HG03565 (cell line): Measurements from ENCODE around the gene ATXN10.

Experiments
- ATAC-seq: cut with Tn5 transposase; IDR thresholded peaks from one replicate; pipeline ENCODE4 v1.9.1; 2021; ENCODE audit warnings: mild to moderate bottlenecking, moderate library complexity; ENCODE audit not compliant: unreplicated experiment

The ATXN10 gene

DNA sequence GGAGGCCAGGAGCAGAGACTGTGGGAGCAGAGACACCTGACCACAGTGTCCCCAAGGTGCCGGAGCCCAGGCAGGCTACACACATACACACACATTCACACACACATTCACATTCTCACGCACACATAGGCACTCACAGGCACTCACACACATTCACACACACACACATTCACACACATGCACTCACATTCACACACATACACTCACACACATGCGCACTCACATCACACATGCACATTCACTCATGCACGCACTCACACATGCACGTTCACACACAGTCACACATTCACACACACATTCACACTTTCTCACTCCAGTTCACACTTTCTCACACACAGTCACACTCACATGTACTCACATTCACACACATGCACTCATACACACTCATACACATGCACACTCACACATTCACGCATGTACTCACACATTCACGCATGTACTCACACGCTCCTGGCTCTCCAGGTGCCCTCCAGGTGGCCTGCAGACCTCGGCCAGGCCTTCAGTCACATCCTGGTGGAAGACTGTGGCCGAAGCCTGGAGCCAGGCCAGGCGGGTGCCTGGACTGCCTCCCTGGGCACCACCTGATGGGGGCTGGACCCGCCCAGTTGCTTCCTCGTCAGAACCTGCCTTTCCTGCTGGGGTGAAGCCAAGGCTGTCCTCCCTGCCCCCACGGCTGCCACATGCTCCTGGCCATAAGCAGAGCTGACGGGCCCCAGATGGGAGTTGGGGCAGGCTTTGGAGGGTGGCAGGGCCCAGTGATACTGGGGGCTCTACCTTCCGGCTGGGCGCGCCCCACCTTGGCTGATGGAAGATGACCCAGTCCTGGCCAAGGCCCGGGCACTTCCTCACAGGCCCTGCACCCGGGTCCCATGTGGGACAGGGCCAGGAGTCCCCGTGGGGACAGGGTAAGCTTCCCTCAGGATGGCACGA lies 215.8 kb downstream of the ATXN10 start:
- ATAC-seq: no peak

- no peak for ATAC-seq
These were observed 216.8 kb downstream of the ATXN10 start for GRCh38 chr22:45888221-45889092.

GRCh38 chr22:45889093-45889538 lies 217.5 kb downstream of the ATXN10 start:
- no peak for ATAC-seq

DNA sequence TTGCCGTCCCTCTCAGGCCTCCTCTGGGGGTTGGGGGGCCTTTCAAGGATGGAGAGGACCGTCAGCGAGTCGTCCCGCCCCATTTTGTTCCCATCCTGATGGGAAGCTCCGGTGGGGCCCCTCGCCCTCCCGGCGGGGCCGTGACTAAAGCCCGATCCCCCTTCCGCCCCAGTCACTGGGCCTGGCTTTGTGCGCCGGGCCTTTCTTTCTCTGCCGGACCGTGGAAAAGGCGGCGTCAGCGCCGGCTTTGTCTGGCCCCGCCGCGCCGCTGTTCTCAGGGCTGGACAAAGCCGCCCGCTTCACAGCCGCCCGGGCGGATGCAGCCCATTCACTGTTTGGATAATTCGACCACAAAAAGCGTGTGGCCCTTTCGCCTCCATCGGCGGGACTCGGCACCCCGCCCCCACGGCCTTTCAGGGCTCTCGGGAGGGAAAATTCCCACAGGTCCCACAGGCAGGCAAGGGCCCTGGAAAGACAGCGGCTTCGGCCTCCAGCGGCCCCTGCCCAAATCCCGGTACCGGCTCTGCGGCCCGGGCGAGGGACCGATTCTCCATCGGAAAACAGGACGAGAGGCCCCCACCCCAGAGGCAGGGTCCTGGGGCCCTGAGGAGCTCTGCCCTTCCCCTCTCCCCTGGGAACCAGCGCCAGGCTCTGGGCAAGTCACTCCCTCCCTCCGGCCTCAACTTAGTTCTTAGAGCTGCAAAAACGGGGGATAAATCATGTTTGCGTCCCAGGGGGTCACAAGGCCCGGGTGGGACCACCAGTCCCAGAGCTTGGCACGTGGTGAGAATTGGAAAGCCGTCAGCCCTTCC lies 218.1 kb downstream of the ATXN10 start:
- ATAC-seq: no peak

DNA sequence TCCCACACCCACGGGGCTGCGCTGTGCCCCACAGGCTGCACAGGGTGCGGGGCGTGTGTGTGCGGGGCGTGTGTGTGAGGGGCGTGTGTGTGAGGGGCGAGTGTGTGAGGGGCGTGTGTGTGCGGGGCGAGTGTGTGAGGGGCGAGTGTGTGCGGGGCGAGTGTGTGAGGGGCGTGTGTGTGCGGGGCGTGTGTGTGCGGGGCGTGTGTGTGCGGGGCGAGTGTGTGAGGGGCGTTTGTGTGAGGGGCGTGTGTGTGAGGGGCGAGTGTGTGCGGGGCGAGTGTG lies 218.7 kb downstream of the ATXN10 start:
- no peak for ATAC-seq

- no peak for ATAC-seq
These were observed 219.4 kb downstream of the ATXN10 start for GRCh38 chr22:45891021-45891421.

DNA sequence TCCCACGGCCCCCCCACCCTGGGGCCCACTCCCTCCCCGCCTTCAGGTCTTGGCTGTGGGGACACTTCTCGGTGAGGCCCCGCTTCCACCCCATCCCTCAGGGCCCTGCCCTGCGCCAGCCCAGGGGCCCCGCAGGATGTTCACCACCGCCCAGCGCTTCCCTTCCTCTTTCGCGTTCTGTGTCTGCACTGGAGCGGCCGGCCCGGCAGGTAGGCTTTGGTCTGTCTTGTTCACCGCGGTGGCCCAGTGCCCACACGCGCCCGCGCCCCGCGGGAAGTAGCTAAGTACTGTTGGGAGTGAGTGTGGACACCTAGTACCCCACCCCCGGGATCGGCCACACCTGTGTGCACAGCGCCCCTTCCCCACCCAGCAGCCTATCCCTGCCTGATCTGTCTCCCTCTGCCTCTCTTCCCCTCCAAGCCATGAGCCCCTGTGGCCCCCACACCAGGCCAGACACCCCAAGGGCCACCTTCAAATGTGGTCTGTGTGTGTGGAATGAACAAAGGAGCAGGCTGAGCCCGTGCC lies 219.9 kb downstream of the ATXN10 start:
- no peak for ATAC-seq

DNA sequence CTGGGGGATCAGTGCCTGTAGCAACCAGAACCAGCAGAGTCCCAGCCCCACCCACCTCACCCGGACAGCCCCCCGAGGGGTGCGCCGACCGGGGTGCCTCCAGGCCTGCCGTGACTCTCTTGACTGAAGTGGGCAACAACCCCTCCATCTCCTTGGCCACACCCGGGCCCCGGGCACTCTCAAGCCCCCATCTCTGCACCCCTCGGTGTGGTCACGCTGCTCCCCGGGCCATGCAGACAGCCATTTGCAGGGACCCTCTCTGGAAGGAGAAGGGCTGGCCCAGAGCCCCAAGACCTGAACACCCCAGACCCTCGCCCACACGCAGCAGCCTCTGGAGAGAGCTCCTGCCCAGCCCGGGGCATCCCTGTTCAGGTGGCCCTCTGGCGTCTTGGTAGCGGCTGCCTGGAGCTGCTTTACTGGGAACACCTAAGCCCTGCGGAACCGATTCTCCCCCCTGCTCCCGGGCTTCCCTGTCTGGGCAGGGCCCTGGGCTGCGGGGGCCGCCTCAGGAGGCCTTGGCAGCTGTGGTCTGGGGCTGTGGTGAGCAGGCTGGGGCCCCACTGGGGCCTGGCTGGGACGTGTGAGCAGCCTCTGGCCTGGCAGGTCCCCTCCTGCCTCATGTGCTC lies 220.5 kb downstream of the ATXN10 start:
- no peak for ATAC-seq

DNA sequence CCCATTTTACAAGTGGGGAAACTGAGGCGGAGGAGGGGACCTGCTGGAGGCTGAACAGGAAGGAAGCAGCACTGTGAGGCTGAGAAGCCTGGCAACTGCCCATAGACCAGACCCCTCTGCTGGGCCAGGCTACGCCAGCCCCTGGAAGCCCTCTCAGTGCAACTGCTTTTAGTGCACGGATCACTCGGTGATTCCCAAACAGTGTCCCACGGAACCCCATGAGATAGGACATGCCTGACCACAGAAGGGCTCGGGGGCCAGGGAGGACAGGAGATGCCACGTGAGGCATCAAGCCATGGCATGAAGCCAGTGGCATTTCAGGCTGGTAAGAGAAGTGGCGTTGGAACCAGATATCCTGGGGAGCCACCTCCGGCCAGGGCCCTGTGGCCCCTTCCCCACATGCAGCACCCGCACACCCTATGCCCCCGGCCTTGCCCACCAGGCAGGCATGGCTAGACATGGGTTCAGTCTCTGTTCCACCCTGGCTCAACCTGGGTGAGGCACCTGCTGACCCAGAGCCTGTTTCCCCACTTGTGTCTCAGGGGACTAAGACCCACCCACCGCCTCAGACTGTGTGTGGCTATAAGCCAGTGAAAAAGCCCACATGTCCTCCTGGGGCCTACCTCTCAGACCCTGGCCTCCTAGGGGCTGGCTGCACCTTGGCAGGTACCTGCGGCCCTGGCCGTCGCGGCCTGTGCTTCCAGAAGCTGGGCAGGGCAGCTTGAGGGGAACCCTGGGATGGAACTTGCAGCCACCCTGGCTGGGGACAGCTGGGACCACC lies 221.2 kb downstream of the ATXN10 start:
- no peak for ATAC-seq

DNA sequence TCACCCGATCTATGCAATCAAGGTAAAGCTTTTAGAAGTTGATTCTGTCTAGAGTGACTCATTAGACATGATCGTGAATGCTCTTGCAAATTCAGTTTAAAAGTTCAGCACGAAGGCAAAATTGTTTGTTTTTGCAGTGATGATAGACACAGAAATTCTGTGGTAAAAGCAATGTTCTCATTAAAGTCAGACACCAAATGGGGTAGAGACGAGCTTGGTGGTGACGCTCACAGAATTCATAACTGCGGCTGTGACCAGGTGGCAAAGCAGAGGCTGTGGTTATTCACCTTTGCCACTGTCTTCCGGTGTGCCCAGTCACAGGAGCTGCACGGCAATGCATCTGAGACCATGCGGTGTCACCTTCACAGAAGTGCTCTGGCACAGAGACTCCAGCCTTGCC lies 221.9 kb downstream of the ATXN10 start:
- no peak for ATAC-seq
